GM21447 (cell line): ENCODE results near the gene ABHD3.
A peak's percentile ranks its signal among the peaks of the same experiment; 100 is the strongest.
"Not testable (repeated sequence)": the region's sequence is repeated elsewhere in the genome, so short reads cannot be mapped to it uniquely, and the experiment has no call there.

Source experiments
- ATAC-seq: cut with Tn5 transposase; IDR thresholded peaks from one replicate; pipeline ENCODE4 v1.9.1; 2021; ENCODE audit not compliant: unreplicated experiment

Gene ABHD3

GRCh38 chr18:21703241-21703820 lies 1.2 kb downstream of the ABHD3 start:
- no peak for ATAC-seq

GRCh38 chr18:21702602-21703001 lies 2.0 kb downstream of the ABHD3 start:
- no peak for ATAC-seq

GRCh38 chr18:21701621-21702020 lies 3.0 kb downstream of the ABHD3 start:
- ATAC-seq: no peak

- no peak for ATAC-seq
Measured at GRCh38 chr18:21700528-21701075, 4.0 kb downstream of the ABHD3 start.

GRCh38 chr18:21693322-21693721 lies 11.3 kb downstream of the ABHD3 start:
- no peak for ATAC-seq

GRCh38 chr18:21689736-21690135 lies 14.8 kb downstream of the ABHD3 start:
- no peak for ATAC-seq

GRCh38 chr18:21686282-21687105 lies 18.1 kb downstream of the ABHD3 start:
- no peak for ATAC-seq

GRCh38 chr18:21685556-21685981 lies 19.0 kb downstream of the ABHD3 start:
- ATAC-seq: peak; percentile 78

- peak; percentile 51 for ATAC-seq
Measured at GRCh38 chr18:21684731-21685130, 19.8 kb downstream of the ABHD3 start.

GRCh38 chr18:21682371-21683051 lies 22.1 kb downstream of the ABHD3 start:
- no peak for ATAC-seq

GRCh38 chr18:21680161-21680560 lies 24.4 kb downstream of the ABHD3 start:
- no peak for ATAC-seq

- ATAC-seq: no peak
Measured at GRCh38 chr18:21678859-21679258, 25.7 kb downstream of the ABHD3 start.

GRCh38 chr18:21675354-21675753 lies 29.2 kb downstream of the ABHD3 start:
- ATAC-seq: not testable (repeated sequence)

GRCh38 chr18:21672521-21673267 lies 31.9 kb downstream of the ABHD3 start:
- ATAC-seq: no peak

GRCh38 chr18:21669736-21670285 lies 34.8 kb downstream of the ABHD3 start:
- no peak for ATAC-seq

GRCh38 chr18:21664069-21664468 lies 40.5 kb downstream of the ABHD3 start:
- ATAC-seq: no peak

GRCh38 chr18:21663578-21663977 lies 41.0 kb downstream of the ABHD3 start:
- ATAC-seq: no peak

GRCh38 chr18:21662581-21662980 lies 42.0 kb downstream of the ABHD3 start:
- no peak for ATAC-seq

GRCh38 chr18:21660078-21660477 lies 44.5 kb downstream of the ABHD3 start:
- ATAC-seq: no peak

GRCh38 chr18:21656402-21656801 lies 48.2 kb downstream of the ABHD3 start:
- ATAC-seq: no peak

GRCh38 chr18:21653361-21653760 lies 51.2 kb downstream of the ABHD3 start:
- ATAC-seq: no peak
